IMR-90 (cell line): Measurements from ENCODE around the gene AJM1. TPM values are rescaled to one million over a fixed set of nuclear protein-coding genes. Genes with fewer than 3 reads are reported as not detected.
A peak's percentile ranks its signal among the peaks of the same experiment; 100 is the strongest.

ENCODE experiments used
- ATAC-seq: fragments of 200-7000 bp; cut with Tn5 transposase; 2 replicates; pipeline ENCODE4 v1.9.1; 2020; ENCODE audit warnings: low read depth, mild to moderate bottlenecking, moderate library complexity
- BruUV-seq: library from RNA; stranded (reverse); fragments of 400-500 nt; replicated peaks from 2 replicates; lab custom pipeline; 2021; lab: Mats Ljungman, UMichigan
- CTCF ChIA-PET: fragments of 300-600 bp; formaldehyde crosslinking; extraction: SDS; loops from one replicate; lab custom pipeline; 2021; ENCODE audit warnings: antibody characterized with exemption; lab: Yijun Ruan, JAX
- POLR2A ChIA-PET: fragments of 300-600 bp; sonication (Branson Sonifier 250); formaldehyde crosslinking; loops from one replicate; lab custom pipeline; 2022; ENCODE audit warnings: antibody characterized with exemption; ENCODE audit not compliant: unreplicated experiment; lab: Charles Lee
- DNase-seq: peaks from one replicate; pipeline ENCODE4 v3.0.0; 2013
- H2AFZ ChIP-seq: replicated peaks from 2 replicates; pipeline ENCODE3; 2013; ENCODE audit warnings: low read length, mild to moderate bottlenecking; ENCODE audit not compliant: poor library complexity
- H2AK5ac ChIP-seq: 2 replicates; pipeline ENCODE4 v1.6.1; 2013; ENCODE audit warnings: low read depth, low read length, inconsistent platforms
- H2AK9ac ChIP-seq: replicated peaks from 2 replicates; pipeline ENCODE3; 2013; ENCODE audit warnings: mild to moderate bottlenecking, low read depth, low read length, moderate library complexity; ENCODE audit not compliant: poor library complexity
- H2BK120ac ChIP-seq: 2 replicates; pipeline ENCODE4 v1.6.1; 2013; ENCODE audit warnings: low read depth, low read length, inconsistent platforms
- H2BK15ac ChIP-seq: 3 replicates; pipeline ENCODE4 v1.6.1; 2013; ENCODE audit warnings: low read depth, low read length, inconsistent platforms
- H2BK20ac ChIP-seq: 2 replicates; pipeline ENCODE4 v1.6.1; 2013; ENCODE audit warnings: low read depth, mild to moderate bottlenecking, inconsistent platforms, low read length, moderate library complexity
- H2BK5ac ChIP-seq: 2 replicates; pipeline ENCODE4 v1.6.1; 2013; ENCODE audit warnings: mild to moderate bottlenecking, low read depth, low read length, inconsistent platforms; ENCODE audit not compliant: poor library complexity, severe bottlenecking
- H3K14ac ChIP-seq: replicated peaks from 2 replicates; pipeline ENCODE4 v1.6.1; 2013; ENCODE audit warnings: low read depth, low read length, inconsistent platforms
- H3K18ac ChIP-seq: 2 replicates; pipeline ENCODE4 v1.6.1; 2013; ENCODE audit warnings: low read depth, low read length, control low read depth
- H3K23ac ChIP-seq: 2 replicates; pipeline ENCODE4 v1.6.1; 2013; ENCODE audit warnings: low read depth, low read length, inconsistent platforms
- H3K27ac ChIP-seq: 2 replicates; pipeline ENCODE4 v1.5.1; 2013; ENCODE audit warnings: mild to moderate bottlenecking, control low read depth, low read length; ENCODE audit not compliant: insufficient read depth
- H3K27me3 ChIP-seq: 2 replicates; pipeline ENCODE4 v1.6.1; 2013; ENCODE audit warnings: low read length; ENCODE audit not compliant: control insufficient read depth, insufficient read depth
- H3K36me3 ChIP-seq: 2 replicates; pipeline ENCODE4 v1.6.1; 2013; ENCODE audit warnings: low read length, mixed read lengths; ENCODE audit not compliant: control insufficient read depth, insufficient read depth
- H3K4ac ChIP-seq: 2 replicates; pipeline ENCODE4 v1.6.1; 2013; ENCODE audit warnings: low read depth, low read length, inconsistent platforms
- H3K4me1 ChIP-seq: 2 replicates; pipeline ENCODE4 v1.6.1; 2013; ENCODE audit warnings: low read length, mixed read lengths; ENCODE audit not compliant: control insufficient read depth, insufficient read depth
- H3K4me2 ChIP-seq: 2 replicates; pipeline ENCODE4 v1.6.1; 2013; ENCODE audit warnings: low read depth, mild to moderate bottlenecking, control low read depth, low read length, moderate library complexity
- H3K4me3 ChIP-seq: 2 replicates; pipeline ENCODE4 v1.5.1; 2013; ENCODE audit warnings: low read depth, mild to moderate bottlenecking, control low read depth, low read length, moderate library complexity; ENCODE audit not compliant: insufficient read depth
- H3K56ac ChIP-seq: 2 replicates; pipeline ENCODE4 v1.6.1; 2013; ENCODE audit warnings: low read length, inconsistent platforms; ENCODE audit not compliant: insufficient read depth; ENCODE audit errors: extremely low read depth
- H3K79me1 ChIP-seq, 2 experiments: 2 replicates each; pipeline ENCODE4 v1.6.1; 2013; ENCODE audit warnings: low read length in 2 of 2, inconsistent platforms in 1 of 2, low read depth in 1 of 2
- H3K9ac ChIP-seq: 2 replicates; pipeline ENCODE4 v1.6.1; 2013; ENCODE audit warnings: low read depth, low read length, control low read depth
- H3K9me1 ChIP-seq: 2 replicates; pipeline ENCODE4 v1.6.1; 2013; ENCODE audit warnings: low read length, inconsistent platforms; ENCODE audit not compliant: insufficient read depth
- H3K9me3 ChIP-seq: 2 replicates; pipeline ENCODE4 v1.6.1; 2013; ENCODE audit warnings: low read length; ENCODE audit not compliant: control insufficient read depth, insufficient read depth
- H4K20me1 ChIP-seq: 2 replicates; pipeline ENCODE4 v1.6.1; 2013; ENCODE audit warnings: low read length, inconsistent platforms; ENCODE audit not compliant: insufficient read depth
- H4K5ac ChIP-seq: 2 replicates; pipeline ENCODE4 v1.6.1; 2013; ENCODE audit warnings: mild to moderate bottlenecking, low read depth, low read length, control low read depth
- H4K8ac ChIP-seq, 2 experiments: 2 replicates each; pipeline ENCODE4 v1.6.1; 2013; ENCODE audit warnings: low read depth in 2 of 2, low read length in 2 of 2, control low read depth in 1 of 2, inconsistent platforms in 1 of 2
- H4K91ac ChIP-seq: 2 replicates; pipeline ENCODE4 v1.6.1; 2013; ENCODE audit warnings: low read depth, low read length, inconsistent platforms; ENCODE audit not compliant: insufficient read depth
- CEBPB ChIP-seq: IDR thresholded peaks from 2 replicates; pipeline ENCODE4 v1.6.1; 2012; ENCODE audit warnings: low read depth, low read length, improper control_type of control experiment
- CTCF ChIP-seq: conservative IDR thresholded peaks from 2 replicates; pipeline ENCODE4 v1.5.1; 2012; ENCODE audit warnings: mild to moderate bottlenecking, low read depth, low read length, improper control_type of control experiment
- ELK1 ChIP-seq: fragments of 150-350 bp; IDR thresholded peaks from 2 replicates; pipeline ENCODE4 v1.6.1; 2016; ENCODE audit warnings: low read depth, mild to moderate bottlenecking, low read length, moderate library complexity, borderline replicate concordance
- FOS ChIP-seq: fragments of 150-350 bp; IDR thresholded peaks from 2 replicates; pipeline ENCODE4 v1.6.1; 2016; ENCODE audit warnings: low read depth, low read length
- MAFK ChIP-seq: IDR thresholded peaks from 2 replicates; pipeline ENCODE4 v1.6.1; 2012; ENCODE audit warnings: low read depth, low read length, improper control_type of control experiment
- MAZ ChIP-seq: IDR thresholded peaks from 2 replicates; pipeline ENCODE4 v1.6.1; 2012; ENCODE audit warnings: low read depth, mild to moderate bottlenecking, low read length, improper control_type of control experiment, moderate library complexity, borderline replicate concordance
- MXI1 ChIP-seq: IDR thresholded peaks from 2 replicates; pipeline ENCODE4 v1.6.1; 2012; ENCODE audit warnings: low read depth, mild to moderate bottlenecking, low read length, moderate library complexity, borderline replicate concordance
- USF2 ChIP-seq: fragments of 150-350 bp; IDR thresholded peaks from 2 replicates; pipeline ENCODE4 v1.6.1; 2017; ENCODE audit warnings: mild to moderate bottlenecking, antibody characterized with exemption, low read length, low read depth
- WGBS, 2 experiments: methylation state at CpG; one replicate each; pipeline versions ENCODE4 v1.1.5 to v1.1.7; 2013; ENCODE audit warnings: missing lambda C conversion rate in 2 of 2; ENCODE audit not compliant: insufficient read length in 1 of 2; ENCODE audit errors: extremely low coverage in 2 of 2; 5-methylcytosine and 5-hydroxymethylcytosine counted together
- dilution Hi-C: fragments of 300-500 bp; cut with HindIII; formaldehyde crosslinking; loops from one replicate; pipeline ENCODE4 v1.14.3; 2018; ENCODE audit warnings: low sequenced_read_pairs; ENCODE audit not compliant: unreplicated experiment
- in situ Hi-C: fragments of 300-500 bp; cut with MboI; formaldehyde crosslinking; loops from 3 replicates; pipeline ENCODE4 v1.14.3; 2019; ENCODE audit warnings: low sequenced_read_pairs, inconsistent platforms, mixed read lengths
- intact Hi-C: fragments of 100-400 bp; cut with micrococcal nuclease; formaldehyde crosslinking; loops from 2 replicates; pipeline ENCODE4 v1.10.0; 2022
- polyA plus RNA-seq, 3 experiments: library from polyadenylated mRNA; depleted of rRNA; stranded (reverse); fragments of >200 nt; gene quantifications; 2 replicates each; pipeline ENCODE4 v1.2.3, GENCODE V29; 2012; ENCODE audit warnings: low replicate concordance in 1 of 3
- total RNA-seq: library from RNA; depleted of rRNA; stranded (reverse); fragments of >200 nt; gene quantifications from 2 replicates; pipeline ENCODE4 v1.2.3, GENCODE V29; 2012

The AJM1 gene
- total and polyA plus RNA-seq, 2 of the 4 experiments (the other 2 are of a cell fraction), result 0.18 to 1.5 TPM

- CTCF ChIA-PET, result no interaction called here
These were observed 40.0 kb downstream of the AJM1 start for GRCh38 chr9:136882109-136882946.

More at GRCh38 chr9:136882109-136882946, 40.0 kb downstream of the AJM1 start:
- Histone ChIP-seq H2BK5ac (peak overlapping the region; percentile 69), H3K18ac (peak overlapping the region; percentile 22), H4K91ac (peak overlapping the region; percentile 54; the same call in 1 of the 2 replicates), H3K9me3 (no peaks in the 10 kb centered on the region), H3K4me2 (peak overlapping the region; percentile 75), H2AK5ac (peak overlapping the region; percentile 71), H4K5ac (peak overlapping the region; percentile 45), H3K56ac (no peak overlapping the region), H3K14ac (peak overlapping the region; percentile 6; the same call in 1 of the 2 replicates), H3K9me1 (0 out of 2 replicates have a peak, but pooled peaks cover 4% of the 10 kb centered on the region), H4K20me1 (peaks cover 3% of the 10 kb centered on the region; the same call in 1 of the 2 replicates), H3K23ac (no peak overlapping the region; the same call in 1 of the 2 replicates), H3K4ac (peak overlapping the region; percentile 57), H4K8ac (peak overlapping the region; percentile 17 to 95; a peak in 3 of 4 replicates), H2AK9ac (peak overlapping the region; percentile 21), H2BK20ac (peak overlapping the region; percentile 8; the same call in 1 of the 2 replicates), H3K27ac (peak overlapping the region; percentile 2; the same call in 1 of the 2 replicates), H3K79me1 (peaks cover under 1 to 6% of the 10 kb centered on the region in 2 experiments; a peak in 2 of 4 replicates), H3K36me3 (no peaks in the 10 kb centered on the region), H3K4me3 (no peak overlapping the region; the same call in 1 of the 2 replicates), H2BK120ac (peak overlapping the region; percentile 66; the same call in 1 of the 2 replicates), H3K4me1 (peaks cover 11% of the 10 kb centered on the region), H2AFZ (peak overlapping the region; percentile 92), H3K9ac (peak overlapping the region; percentile 5; the same call in 1 of the 2 replicates), H3K27me3 (no peaks in the 10 kb centered on the region), H2BK15ac (peak overlapping the region; percentile 7; the same call in 1 of the 3 replicates)
- in situ Hi-C loops, result no loop called here
- dilution Hi-C loops, result no loop called here
- no peak for TF ChIP-seq ELK1
- peak; percentile 82 for TF ChIP-seq USF2
- TF ChIP-seq MXI1, result peak; percentile 82; the same call in 1 of the 2 replicates
- peak; percentile 62 for TF ChIP-seq CEBPB
- TF ChIP-seq MAFK, result no peak
- peak; percentile 53; the same call in 1 of the 2 replicates for TF ChIP-seq MAZ
- 0 out of 2 replicates have a peak, but pooled peaks have one; percentile 8 for TF ChIP-seq CTCF
- TF ChIP-seq FOS, result peak; percentile 74
- intact Hi-C loops, result no loop called here
- DNase-seq (peak; percentile 87), ATAC-seq (peak; percentile 13)
- BruUV-seq, result no TSS peak
- POLR2A ChIA-PET, result no interaction called here
- WGBS, 2 experiments, result 75% methylated on average over 5 of the region's 19 CpGs; no CpG with 5 or more reads in 1 of the 2 experiments
